H1 (cell line): Measurements from ENCODE around the gene DCXR. TPM values are rescaled to one million over a fixed set of nuclear protein-coding genes. Genes with fewer than 3 reads are reported as not detected.
A peak's percentile ranks its signal among the peaks of the same experiment; 100 is the strongest.

ENCODE experiments used
- CTCF ChIA-PET: fragments of 300-600 bp; sonication (Branson Sonifier 250); formaldehyde crosslinking; loops from one replicate; lab custom pipeline; 2021; ENCODE audit not compliant: partially characterized antibody; lab: Charles Lee
- POLR2A ChIA-PET: fragments of 300-600 bp; sonication (Branson Sonifier 250); formaldehyde crosslinking; loops from one replicate; lab custom pipeline; 2021; ENCODE audit warnings: inconsistent platforms; ENCODE audit not compliant: partially characterized antibody; lab: Charles Lee
- DNase-seq, 2 experiments: peaks; one replicate each; pipeline versions ENCODE4 v3.0.0 to v3.0.0-alpha.2; 2010 to 2022; ENCODE audit warnings: low spot score in 2 of 2, low read depth in 1 of 2, mixed read lengths in 1 of 2
- FAIRE-seq: peaks from 2 replicates; lab custom pipeline; 2011; peaks lifted over from hg19 to GRCh38; lab: Jason Lieb, UNC
- H2AFZ ChIP-seq: 2 replicates; pipeline ENCODE4 v1.8.1; 2012; ENCODE audit warnings: low read length, inconsistent platforms
- H2AK5ac ChIP-seq: 2 replicates; pipeline ENCODE4 v1.6.1; 2013; ENCODE audit warnings: low read depth, low read length
- H2BK120ac ChIP-seq: replicated peaks from 2 replicates; pipeline ENCODE3; 2013; ENCODE audit warnings: low read depth, low read length, inconsistent platforms
- H2BK12ac ChIP-seq: 2 replicates; pipeline ENCODE4 v1.6.1; 2013; ENCODE audit warnings: low read depth, low read length
- H2BK15ac ChIP-seq: 2 replicates; pipeline ENCODE4 v1.6.1; 2013; ENCODE audit warnings: low read length
- H2BK20ac ChIP-seq: 2 replicates; pipeline ENCODE4 v1.6.1; 2013; ENCODE audit warnings: low read length
- H2BK5ac ChIP-seq: 2 replicates; pipeline ENCODE4 v1.6.1; 2013; ENCODE audit warnings: low read depth, low read length
- H3K14ac ChIP-seq: 2 replicates; pipeline ENCODE4 v1.6.1; 2013; ENCODE audit warnings: inconsistent platforms; ENCODE audit not compliant: insufficient read length
- H3K18ac ChIP-seq: 2 replicates; pipeline ENCODE4 v1.6.1; 2013; ENCODE audit warnings: low read length; ENCODE audit errors: extremely low read depth
- H3K23ac ChIP-seq: 2 replicates; pipeline ENCODE4 v1.6.1; 2013; ENCODE audit warnings: inconsistent platforms; ENCODE audit not compliant: insufficient read length
- H3K23me2 ChIP-seq: 2 replicates; pipeline ENCODE4 v1.6.1; 2013; ENCODE audit warnings: low read depth, low read length
- H3K27ac ChIP-seq: 2 replicates; pipeline ENCODE4 v1.6.1; 2011; ENCODE audit warnings: low read depth, low read length, inconsistent platforms
- H3K27me3 ChIP-seq, 4 experiments: replicated peaks in 1 of 4; 1 replicate in 1 of 4; 2 replicates in 3 of 4; pipeline versions ENCODE4 v1.6.1 to v1.8.1; 2011 to 2013; ENCODE audit warnings: low read length in 3 of 4, mild to moderate bottlenecking in 3 of 4, inconsistent platforms in 2 of 4, mixed read lengths in 2 of 4, moderate library complexity in 1 of 4; ENCODE audit not compliant: control insufficient read depth in 3 of 4, insufficient read depth in 3 of 4; ENCODE audit errors: extremely low read depth in 1 of 4
- H3K36me3 ChIP-seq, 4 experiments: 2 replicates each; pipeline versions ENCODE4 v1.6.1 to v1.8.1; 2011 to 2013; ENCODE audit warnings: mild to moderate bottlenecking in 4 of 4, low read length in 3 of 4, moderate library complexity in 2 of 4, control low read depth in 1 of 4, inconsistent platforms in 1 of 4; ENCODE audit not compliant: insufficient read depth in 4 of 4, control insufficient read depth in 2 of 4
- H3K4ac ChIP-seq: replicated peaks from 2 replicates; pipeline ENCODE3; 2013; ENCODE audit warnings: low read length, low read depth, mixed read lengths, inconsistent platforms; ENCODE audit not compliant: insufficient read length
- H3K4me1 ChIP-seq, 4 experiments: replicated peaks in 1 of 4; 1 replicate in 1 of 4; 2 replicates in 3 of 4; pipeline versions ENCODE4 v1.6.1 to v1.8.1; 2011 to 2013; ENCODE audit warnings: low read length in 3 of 4, inconsistent platforms in 2 of 4, mixed read lengths in 1 of 4; ENCODE audit not compliant: insufficient read depth in 4 of 4, control insufficient read depth in 3 of 4
- H3K4me2 ChIP-seq, 2 experiments: 2 replicates each; pipeline versions ENCODE4 v1.6.1 to v1.8.1; 2011 to 2013; ENCODE audit warnings: low read depth in 2 of 2, low read length in 2 of 2, control low read depth in 1 of 2, inconsistent platforms in 1 of 2, mild to moderate bottlenecking in 1 of 2; ENCODE audit not compliant: insufficient read depth in 1 of 2
- H3K4me3 ChIP-seq, 4 experiments: fragments of 200-600, 300-600 bp in 1 of 4; sonication (generic), shearing (Covaris generic), sonication (Bioruptor Twin) in 1 of 4; 2 replicates each; pipeline versions ENCODE4 v1.5.1 to v1.8.1; 2011 to 2016; ENCODE audit warnings: low read length in 4 of 4, low read depth in 3 of 4, control low read depth in 2 of 4, inconsistent platforms in 2 of 4, mild to moderate bottlenecking in 2 of 4, mixed read lengths in 1 of 4, moderate library complexity in 1 of 4; ENCODE audit not compliant: insufficient read depth in 2 of 4; ENCODE audit errors: extremely low read depth in 1 of 4
- H3K56ac ChIP-seq: replicated peaks from 2 replicates; pipeline ENCODE3; 2013; ENCODE audit warnings: low read depth, mild to moderate bottlenecking, mixed read lengths, low read length, inconsistent platforms; ENCODE audit not compliant: insufficient read length
- H3K79me1 ChIP-seq: 2 replicates; pipeline ENCODE4 v1.6.1; 2013; ENCODE audit warnings: low read depth, low read length, control low read depth
- H3K79me2 ChIP-seq, 2 experiments: 2 replicates each; pipeline versions ENCODE4 v1.6.1 to v1.8.1; 2012 to 2013; ENCODE audit warnings: low read length in 2 of 2, mild to moderate bottlenecking in 2 of 2, inconsistent platforms in 1 of 2; ENCODE audit not compliant: insufficient read depth in 2 of 2, control insufficient read depth in 1 of 2
- H3K9ac ChIP-seq, 4 experiments: replicated peaks in 1 of 4; 1 replicate in 1 of 4; 2 replicates in 3 of 4; pipeline versions ENCODE4 v1.6.1 to v1.8.1; 2011 to 2013; ENCODE audit warnings: low read depth in 3 of 4, low read length in 3 of 4, control low read depth in 2 of 4, mild to moderate bottlenecking in 2 of 4, moderate library complexity in 2 of 4, inconsistent platforms in 1 of 4; ENCODE audit errors: extremely low read depth in 1 of 4
- H3K9me3 ChIP-seq, 2 experiments: 2 replicates each; pipeline versions ENCODE4 v1.6.1 to v1.8.1; 2012 to 2013; ENCODE audit warnings: mild to moderate bottlenecking in 2 of 2, moderate library complexity in 2 of 2, control low read depth in 1 of 2, inconsistent platforms in 1 of 2, low read depth in 1 of 2, low read length in 1 of 2, mixed read lengths in 1 of 2; ENCODE audit not compliant: insufficient read depth in 2 of 2
- H4K20me1 ChIP-seq, 2 experiments: replicated peaks in 1 of 2; 2 replicates each; pipeline versions ENCODE3 to v1.8.1; 2011 to 2013; ENCODE audit warnings: inconsistent platforms in 2 of 2, low read length in 2 of 2, mild to moderate bottlenecking in 1 of 2; ENCODE audit not compliant: insufficient read depth in 2 of 2, control insufficient read depth in 1 of 2
- H4K5ac ChIP-seq: 2 replicates; pipeline ENCODE4 v1.6.1; 2013; ENCODE audit warnings: low read length, low read depth, mixed read lengths, inconsistent platforms; ENCODE audit not compliant: insufficient read length
- H4K8ac ChIP-seq: 2 replicates; pipeline ENCODE4 v1.8.0; 2013; ENCODE audit warnings: mild to moderate bottlenecking, moderate library complexity, low read length, inconsistent platforms; ENCODE audit not compliant: insufficient read depth; ENCODE audit errors: extremely low read depth
- H4K91ac ChIP-seq: replicated peaks from 2 replicates; pipeline ENCODE3; 2013; ENCODE audit warnings: low read length, mixed read lengths, inconsistent platforms; ENCODE audit not compliant: insufficient read length
- ATF2 ChIP-seq: IDR thresholded peaks from 2 replicates; pipeline ENCODE4 v1.6.1; 2012; ENCODE audit warnings: low read length, inconsistent platforms
- BACH1 ChIP-seq: IDR thresholded peaks from 2 replicates; pipeline ENCODE4 v1.6.1; 2012; ENCODE audit warnings: low read length, improper control_type of control experiment
- CBX8 ChIP-seq: fragments of 300-800, 300-1000 bp; sonication (generic); IDR thresholded peaks from 2 replicates; pipeline ENCODE4 v1.7.1; 2016; ENCODE audit warnings: low read depth, low read length, borderline replicate concordance
- JUND ChIP-seq: IDR thresholded peaks from 2 replicates; pipeline ENCODE4 v1.6.1; 2011; ENCODE audit warnings: mild to moderate bottlenecking, improper control_type of control experiment, low read length
- TBP ChIP-seq: IDR thresholded peaks from 2 replicates; pipeline ENCODE4 v1.6.1; 2011; ENCODE audit warnings: low read depth, low read length, improper control_type of control experiment
- WGBS, 2 experiments: shearing (Covaris generic) in 1 of 2; methylation state at CpG; one replicate each; pipeline versions ENCODE4 v1.1.6 to v1.1.7; 2013 to 2015; ENCODE audit warnings: low lambda C conversion rate in 2 of 2, mixed read lengths in 2 of 2, inconsistent platforms in 1 of 2, low coverage in 1 of 2, missing lambda C conversion rate in 1 of 2; ENCODE audit not compliant: insufficient replicate concordance in 2 of 2, insufficient coverage in 1 of 2, insufficient read length in 1 of 2; ENCODE audit errors: extremely low coverage in 1 of 2, missing lambda C conversion rate in 1 of 2; 5-methylcytosine and 5-hydroxymethylcytosine counted together
- polyA plus RNA-seq, 7 experiments: library from polyadenylated mRNA; depleted of rRNA in 3 of 7; stranded (reverse) in 5 of 7; unstranded in 2 of 7; fragments of >200 nt in 5 of 7; fragments of 200-250 nt in 2 of 7; gene quantifications; 1 replicate in 5 of 7; 2 replicates in 1 of 7; 4 replicates in 1 of 7; pipeline versions ENCODE4 v1.2.1 to v1.2.3, GENCODE V29; 2011 to 2013; ENCODE audit warnings: missing spikeins in 2 of 7, mixed read lengths in 2 of 7
- total RNA-seq: library from RNA; stranded (reverse); fragmentation: NEBNext Ultra II Directional; extraction: Animal tissue kit (Norgen Biotek cat#: 25700); gene quantifications from 2 replicates; pipeline ENCODE4 v1.2.1, GENCODE V29; 2021
- TF ChIP-seq, protein P1 (sequence below), 3 experiments: IDR thresholded peaks; 1 replicate in 2 of 3; 2 replicates in 1 of 3; pipeline versions ENCODE4 v1.5.1 to v1.6.1; 2011; ENCODE audit warnings: low read length in 3 of 3, mild to moderate bottlenecking in 3 of 3, inconsistent platforms in 2 of 3, low read depth in 1 of 3, moderate library complexity in 1 of 3; ENCODE audit not compliant: insufficient read depth in 1 of 3; ENCODE audit errors: control extremely low read depth in 1 of 3

DCXR gene
- total and polyA plus RNA-seq, 2 of the 8 experiments (the other 6 are each of a cell fraction or from before 2014, with no cell fraction given): 96.3 to 212 TPM

- peak in 1 of 2 experiments; percentile 58 for DNase-seq
- Histone ChIP-seq H3K18ac (no peak overlapping the region), H4K5ac (no peak overlapping the region), H4K91ac (no peak overlapping the region), H2BK120ac (no peak overlapping the region), H3K4me2 (no peak overlapping the region), H3K4ac (no peak overlapping the region), H2AK5ac (no peak overlapping the region), H2BK12ac (no peak overlapping the region), H3K56ac (no peak overlapping the region), H2AFZ (no peak overlapping the region), H3K23me2 (no peaks in the 10 kb centered on the region), H3K36me3 (no peaks in the 10 kb centered on the region), H3K79me1 (peaks cover 3% of the 10 kb centered on the region; the same call in 1 of the 2 replicates), H2BK15ac (no peak overlapping the region), H4K8ac (no peak overlapping the region), H3K4me3 (no peak overlapping the region), H4K20me1 (peaks cover 0 to 4% of the 10 kb centered on the region in 2 experiments), H3K4me1 (no peaks in the 10 kb centered on the region), H3K14ac (no peak overlapping the region), H3K27ac (no peak overlapping the region), H3K9ac (no peak overlapping the region), H3K27me3 (no peaks in the 10 kb centered on the region), H3K9me3 (no peaks in the 10 kb centered on the region), H3K79me2 (no peaks in the 10 kb centered on the region), H2BK5ac (no peak overlapping the region), H3K23ac (no peak overlapping the region), H2BK20ac (no peak overlapping the region)
- ChIA-PET CTCF (no interaction called here), POLR2A (no interaction called here)
- FAIRE-seq: no peak
- TF ChIP-seq TBP (no peak), ATF2 (no peak), BACH1 (no peak), CBX8 (no peak), JUND (no peak)
- TF ChIP-seq, protein P1, sequence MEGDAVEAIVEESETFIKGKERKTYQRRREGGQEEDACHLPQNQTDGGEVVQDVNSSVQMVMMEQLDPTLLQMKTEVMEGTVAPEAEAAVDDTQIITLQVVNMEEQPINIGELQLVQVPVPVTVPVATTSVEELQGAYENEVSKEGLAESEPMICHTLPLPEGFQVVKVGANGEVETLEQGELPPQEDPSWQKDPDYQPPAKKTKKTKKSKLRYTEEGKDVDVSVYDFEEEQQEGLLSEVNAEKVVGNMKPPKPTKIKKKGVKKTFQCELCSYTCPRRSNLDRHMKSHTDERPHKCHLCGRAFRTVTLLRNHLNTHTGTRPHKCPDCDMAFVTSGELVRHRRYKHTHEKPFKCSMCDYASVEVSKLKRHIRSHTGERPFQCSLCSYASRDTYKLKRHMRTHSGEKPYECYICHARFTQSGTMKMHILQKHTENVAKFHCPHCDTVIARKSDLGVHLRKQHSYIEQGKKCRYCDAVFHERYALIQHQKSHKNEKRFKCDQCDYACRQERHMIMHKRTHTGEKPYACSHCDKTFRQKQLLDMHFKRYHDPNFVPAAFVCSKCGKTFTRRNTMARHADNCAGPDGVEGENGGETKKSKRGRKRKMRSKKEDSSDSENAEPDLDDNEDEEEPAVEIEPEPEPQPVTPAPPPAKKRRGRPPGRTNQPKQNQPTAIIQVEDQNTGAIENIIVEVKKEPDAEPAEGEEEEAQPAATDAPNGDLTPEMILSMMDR (IDR thresholded peaks at IDR 0.05; ENCODE audit: control extremely low read depth in 1 of 3, insufficient read depth in 1 of 3, low read depth in 1 of 3, low read length in 3 of 3): peak; percentile 21 to 31 (median 24); a peak in 3 of 4 replicates
- 94% methylated on average over 33 of the region's 36 CpGs; no CpG with 5 or more reads in 1 of the 2 experiments for WGBS, 2 experiments
Measured at GRCh38 chr17:81999976-82000802, 37.3 kb downstream of the DCXR start.
